ENCODE results near the gene ITPR1. TPM values are rescaled to one million over a fixed set of nuclear protein-coding genes. Genes with fewer than 3 reads are reported as not detected.

Gene ITPR1
- polyA plus RNA-seq, 1 of the 3 experiments (the other 2 are of a cell fraction): 5.9 TPM

GRCh38 chr3:4800595-4800994, 307.4 kb downstream of the ITPR1 start:
- no peak overlapping the region for H2AFZ ChIP-seq (ENCODE audit: low read depth)
- no peaks in the 10 kb centered on the region for H3K27me3 ChIP-seq (ENCODE audit: insufficient read depth)
- no peaks in the 10 kb centered on the region for H3K4me1 ChIP-seq (ENCODE audit: control insufficient read depth in 1 of 2, insufficient read depth in 2 of 2, low read depth in 1 of 2, low read length in 1 of 2)
- peaks cover 9 to 11% of the 10 kb centered on the region in 2 experiments for H3K36me3 ChIP-seq (replicated peaks in 1 of 2; ENCODE audit: control insufficient read depth in 1 of 2, insufficient read depth in 2 of 2, low read length in 1 of 2)
- TF ChIP-seq GABPA (IDR thresholded peaks at IDR 0.05; ENCODE audit: low read depth): no peak
- TF ChIP-seq, protein P1, sequence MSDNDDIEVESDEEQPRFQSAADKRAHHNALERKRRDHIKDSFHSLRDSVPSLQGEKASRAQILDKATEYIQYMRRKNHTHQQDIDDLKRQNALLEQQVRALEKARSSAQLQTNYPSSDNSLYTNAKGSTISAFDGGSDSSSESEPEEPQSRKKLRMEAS (IDR thresholded peaks at IDR 0.05; ENCODE audit: low read depth): no peak
- TF ChIP-seq, protein P2, sequence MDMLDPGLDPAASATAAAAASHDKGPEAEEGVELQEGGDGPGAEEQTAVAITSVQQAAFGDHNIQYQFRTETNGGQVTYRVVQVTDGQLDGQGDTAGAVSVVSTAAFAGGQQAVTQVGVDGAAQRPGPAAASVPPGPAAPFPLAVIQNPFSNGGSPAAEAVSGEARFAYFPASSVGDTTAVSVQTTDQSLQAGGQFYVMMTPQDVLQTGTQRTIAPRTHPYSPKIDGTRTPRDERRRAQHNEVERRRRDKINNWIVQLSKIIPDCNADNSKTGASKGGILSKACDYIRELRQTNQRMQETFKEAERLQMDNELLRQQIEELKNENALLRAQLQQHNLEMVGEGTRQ (IDR thresholded peaks at IDR 0.05; ENCODE audit: borderline replicate concordance, low read depth, low read length): no peak
- ChIA-PET POLR2A (no interaction called here), CTCF (no interaction called here)
- no peaks in the 10 kb centered on the region for H3K9me3 ChIP-seq
- no peaks in the 10 kb centered on the region for H3K9me2 ChIP-seq
- WGBS (ENCODE audit: low lambda C conversion rate): 99% methylated on average over 4 of the region's 4 CpGs
- no peak overlapping the region for H3K9ac ChIP-seq
- H3F3A ChIP-seq (replicated peaks; ENCODE audit: insufficient read depth): no peaks in the 10 kb centered on the region
- no peak for DNase-seq
- H3K4me2 ChIP-seq: no peak overlapping the region
- no peaks in the 10 kb centered on the region for H4K20me1 ChIP-seq (ENCODE audit: insufficient read depth)
- H3K27ac ChIP-seq (ENCODE audit: low read depth in 2 of 2, low read length in 1 of 2): no peak overlapping the region
- no peaks in the 10 kb centered on the region for H3K79me2 ChIP-seq (ENCODE audit: insufficient read depth)
- H3K4me3 ChIP-seq (ENCODE audit: low read depth in 2 of 2, low read length in 1 of 2): no peak overlapping the region

DNA sequence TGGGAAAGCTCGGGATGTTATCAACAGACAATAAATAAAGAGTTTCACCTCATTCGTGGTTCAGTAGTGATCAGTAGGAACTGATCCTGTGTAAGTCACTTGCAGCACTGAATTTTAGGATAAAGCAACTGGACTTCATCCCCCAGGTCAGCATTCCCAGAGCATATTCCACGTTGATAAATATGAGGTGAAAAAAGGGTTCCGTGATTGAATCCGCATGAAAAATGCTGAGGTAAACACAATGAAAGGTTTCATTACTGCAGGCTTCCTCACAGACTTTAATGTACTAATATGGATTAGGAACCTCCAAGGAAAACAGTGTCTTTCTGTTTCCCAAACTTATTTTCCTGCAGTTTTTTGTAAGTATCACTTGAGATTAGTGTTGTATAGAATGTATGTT, 308.7 kb downstream of the ITPR1 start:
- no peaks in the 10 kb centered on the region for H3F3A ChIP-seq (replicated peaks; ENCODE audit: insufficient read depth)
- no peak for TF ChIP-seq MXI1 (IDR thresholded peaks at IDR 0.05; ENCODE audit: low read depth, low read length)
- TF ChIP-seq FOSL2 (IDR thresholded peaks at IDR 0.05; ENCODE audit: borderline replicate concordance, low read depth): no peak
- no peak for TF ChIP-seq CHD2 (IDR thresholded peaks at IDR 0.05; ENCODE audit: low read length, partially characterized antibody)
- TF ChIP-seq JUND (IDR thresholded peaks at IDR 0.05): no peak
- TF ChIP-seq ELF1 (IDR thresholded peaks at IDR 0.05): no peak
- no peak for TF ChIP-seq FOXJ3 (CRISPR knock-in tag; IDR thresholded peaks at IDR 0.05)
- TF ChIP-seq EP300 (IDR thresholded peaks at IDR 0.05; ENCODE audit: borderline replicate concordance in 1 of 2, low read depth in 1 of 2, low read length in 1 of 2): no peak
- no peak for TF ChIP-seq NRF1 (IDR thresholded peaks at IDR 0.05; ENCODE audit: low read depth, low read length)
- TF ChIP-seq SIN3A (IDR thresholded peaks at IDR 0.05; ENCODE audit: borderline replicate concordance, low read depth, low read length): no peak
- no peak for TF ChIP-seq EZH2phosphoT487 (IDR thresholded peaks at IDR 0.05; ENCODE audit: borderline replicate concordance, low read depth)
- no peak for TF ChIP-seq TCF12 (IDR thresholded peaks at IDR 0.05)
- no peak for TF ChIP-seq TAF1 (IDR thresholded peaks at IDR 0.05; ENCODE audit: borderline replicate concordance, low read depth, low read length)
- no peak for TF ChIP-seq POLR2AphosphoS5 (IDR thresholded peaks at IDR 0.05; ENCODE audit: low read depth, low read length)
- TF ChIP-seq RCOR1 (IDR thresholded peaks at IDR 0.05; ENCODE audit: low read length): no peak
- TF ChIP-seq NFIC (IDR thresholded peaks at IDR 0.05; ENCODE audit: borderline replicate concordance): no peak
- H3K4me3 ChIP-seq (ENCODE audit: low read depth in 2 of 2, low read length in 1 of 2): no peak overlapping the region
- H3K9me3 ChIP-seq: no peaks in the 10 kb centered on the region
- H3K36me3 ChIP-seq (replicated peaks in 1 of 2; ENCODE audit: control insufficient read depth in 1 of 2, insufficient read depth in 2 of 2, low read length in 1 of 2): peaks cover 9 to 14% of the 10 kb centered on the region in 2 experiments
- ChIA-PET POLR2A (no interaction called here), CTCF (interaction anchor here (0.9 kb wide), 1 partner anchor 256 kb away, joined by 3 read pairs; no protein-coding TSS in a partner anchor)
- H3K27me3 ChIP-seq (ENCODE audit: insufficient read depth): no peaks in the 10 kb centered on the region
- H2AFZ ChIP-seq (ENCODE audit: low read depth): no peak overlapping the region
- no peak overlapping the region for H3K9ac ChIP-seq
- 88% methylated on average over 5 of the region's 5 CpGs for WGBS (ENCODE audit: low lambda C conversion rate)
- no peaks in the 10 kb centered on the region for H3K4me1 ChIP-seq (ENCODE audit: control insufficient read depth in 1 of 2, insufficient read depth in 2 of 2, low read depth in 1 of 2, low read length in 1 of 2)
- no peaks in the 10 kb centered on the region for H3K9me2 ChIP-seq
- no peak for DNase-seq
- H3K79me2 ChIP-seq (ENCODE audit: insufficient read depth): no peaks in the 10 kb centered on the region
- no peak overlapping the region for H3K27ac ChIP-seq (ENCODE audit: low read depth in 2 of 2, low read length in 1 of 2)
- H4K20me1 ChIP-seq (ENCODE audit: insufficient read depth): no peaks in the 10 kb centered on the region
- no peak overlapping the region for H3K4me2 ChIP-seq

Measured in SK-N-SH (cell line).